Brain microvascular endothelial cell (primary cell): ENCODE measurements around the gene ZMYND15.

Experiments
- DNase-seq: peaks from one replicate; pipeline ENCODE4 v3.0.0-alpha.2; 2020
- H3K27ac ChIP-seq: fragments of 250-450 bp; sonication (Bioruptor Pico); 2 replicates; pipeline ENCODE4 v1.5.1; 2020; ENCODE audit warnings: mild to moderate bottlenecking, moderate library complexity
- H3K27me3 ChIP-seq: fragments of 250-450 bp; sonication (Bioruptor Pico); replicated peaks from 2 replicates; pipeline ENCODE4 v1.5.1; 2020; ENCODE audit warnings: mild to moderate bottlenecking
- H3K36me3 ChIP-seq: fragments of 250-450 bp; sonication (Bioruptor Pico); replicated peaks from 2 replicates; pipeline ENCODE4 v1.5.1; 2020; ENCODE audit warnings: mild to moderate bottlenecking
- H3K4me3 ChIP-seq: 2 replicates; pipeline ENCODE4 v1.5.1; 2011; ENCODE audit warnings: low read depth, mild to moderate bottlenecking, control low read depth, low read length, moderate library complexity
- in situ Hi-C: cut with HindIII; loops from 2 replicates; pipeline ENCODE4 v1.10.0; 2017; ENCODE audit warnings: low sequenced_read_pairs, low pct_ligation_motif_present
- TF ChIP-seq, protein P1 (sequence below): IDR thresholded peaks from 2 replicates; pipeline ENCODE4 v1.5.1; 2011; ENCODE audit warnings: low read depth, mild to moderate bottlenecking, moderate library complexity, low read length, control low read depth, inconsistent platforms; ENCODE audit errors: missing control alignments

ZMYND15 gene

DNA sequence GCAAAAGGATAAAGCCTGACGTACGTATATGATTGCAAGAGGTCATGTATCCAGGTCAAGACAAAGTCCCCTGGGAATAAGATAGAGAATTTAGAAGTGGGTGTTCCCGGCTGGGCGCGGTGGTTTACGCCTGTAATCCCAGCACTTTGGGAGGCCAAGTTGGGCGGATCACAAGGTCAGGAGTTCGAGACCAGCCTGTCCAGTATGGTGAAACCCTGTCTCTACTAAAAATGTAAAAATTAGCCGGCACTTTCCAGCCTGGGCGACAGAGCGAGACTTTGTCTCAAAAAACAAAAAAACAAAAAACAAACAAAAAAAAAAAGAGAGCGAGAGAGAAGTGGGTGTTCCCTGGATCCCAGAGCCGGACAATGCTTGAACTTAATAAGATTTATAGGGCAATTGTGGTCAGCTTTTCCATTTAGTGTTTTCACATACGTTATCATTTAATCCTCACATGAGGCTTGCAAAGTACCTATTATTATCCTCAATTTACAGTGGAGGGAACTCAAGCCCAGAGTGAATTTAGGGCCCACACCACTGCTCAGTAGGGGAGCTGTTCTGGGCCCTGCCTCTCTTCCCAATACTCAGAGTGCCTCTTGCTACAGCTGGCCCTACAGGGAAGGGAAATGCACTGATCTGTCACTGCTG lies 48.6 kb downstream of the ZMYND15 start:
- no peak overlapping the region for H3K4me3 ChIP-seq
- no peaks in the 10 kb centered on the region for H3K36me3 ChIP-seq
- TF ChIP-seq, protein P1, sequence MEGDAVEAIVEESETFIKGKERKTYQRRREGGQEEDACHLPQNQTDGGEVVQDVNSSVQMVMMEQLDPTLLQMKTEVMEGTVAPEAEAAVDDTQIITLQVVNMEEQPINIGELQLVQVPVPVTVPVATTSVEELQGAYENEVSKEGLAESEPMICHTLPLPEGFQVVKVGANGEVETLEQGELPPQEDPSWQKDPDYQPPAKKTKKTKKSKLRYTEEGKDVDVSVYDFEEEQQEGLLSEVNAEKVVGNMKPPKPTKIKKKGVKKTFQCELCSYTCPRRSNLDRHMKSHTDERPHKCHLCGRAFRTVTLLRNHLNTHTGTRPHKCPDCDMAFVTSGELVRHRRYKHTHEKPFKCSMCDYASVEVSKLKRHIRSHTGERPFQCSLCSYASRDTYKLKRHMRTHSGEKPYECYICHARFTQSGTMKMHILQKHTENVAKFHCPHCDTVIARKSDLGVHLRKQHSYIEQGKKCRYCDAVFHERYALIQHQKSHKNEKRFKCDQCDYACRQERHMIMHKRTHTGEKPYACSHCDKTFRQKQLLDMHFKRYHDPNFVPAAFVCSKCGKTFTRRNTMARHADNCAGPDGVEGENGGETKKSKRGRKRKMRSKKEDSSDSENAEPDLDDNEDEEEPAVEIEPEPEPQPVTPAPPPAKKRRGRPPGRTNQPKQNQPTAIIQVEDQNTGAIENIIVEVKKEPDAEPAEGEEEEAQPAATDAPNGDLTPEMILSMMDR, result no peak
- H3K27me3 ChIP-seq, result peaks cover 4% of the 10 kb centered on the region
- in situ Hi-C loops, result no loop called here
- H3K27ac ChIP-seq, result no peak overlapping the region
- no peak for DNase-seq

DNA sequence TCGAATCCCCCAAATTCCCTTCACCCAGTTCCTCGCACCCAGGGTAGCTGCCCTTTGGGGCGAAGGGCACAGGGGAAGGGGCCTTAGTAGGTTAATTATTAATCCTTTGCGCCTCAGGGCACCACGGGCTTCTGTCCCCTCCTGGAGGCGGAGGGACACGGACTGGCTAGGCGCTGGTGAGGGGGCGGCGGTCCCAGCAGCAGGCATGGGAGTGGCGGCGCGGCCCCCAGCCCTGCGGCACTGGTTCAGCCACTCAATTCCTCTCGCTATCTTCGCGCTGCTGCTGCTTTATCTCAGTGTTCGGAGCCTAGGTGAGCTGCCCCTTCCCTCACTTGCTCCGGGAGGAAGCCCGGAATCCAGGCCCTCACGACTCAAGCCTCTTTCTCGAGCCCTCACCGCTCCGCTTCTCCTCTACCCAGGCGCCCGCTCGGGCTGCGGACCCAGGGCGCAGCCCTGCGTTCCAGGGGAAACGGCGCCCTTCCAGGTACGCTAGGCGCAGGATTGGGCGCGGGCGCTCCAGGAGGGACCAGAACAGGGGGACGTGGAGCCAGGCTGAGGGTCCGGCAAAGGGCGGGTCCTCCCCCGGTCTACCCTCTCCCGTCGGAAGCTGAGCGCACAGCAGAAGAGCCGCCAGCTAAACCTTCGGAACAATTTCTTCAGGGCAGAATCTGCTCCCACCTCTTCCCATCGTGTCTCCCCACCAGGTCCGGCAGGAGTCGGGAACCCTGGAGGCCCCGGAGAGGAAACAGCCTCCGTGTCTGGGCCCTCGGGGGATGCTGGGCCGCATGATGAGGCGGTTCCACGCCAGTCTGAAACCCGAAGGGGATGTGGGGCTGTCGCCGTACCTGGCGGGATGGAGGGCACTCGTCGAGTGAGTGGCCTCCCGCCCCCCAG lies 49.4 kb downstream of the ZMYND15 start, which contains the start of gene GLTPD2:
TSS of gene GLTPD2 (plus strand) at position 158 of the 894 bp plus-strand sequence. CDS start at position 206, 48 bp downstream.
- Histone ChIP-seq H3K27me3 (peaks cover 4% of the 10 kb centered on the region), H3K36me3 (no peaks in the 10 kb centered on the region), H3K4me3 (peak within 1 kb of the TSS; percentile 57), H3K27ac (peak within 1 kb of the TSS; percentile 70)
- in situ Hi-C loops, result no loop called here
- TF ChIP-seq, protein P1, result peak; percentile 1
- no peak for DNase-seq

DNA sequence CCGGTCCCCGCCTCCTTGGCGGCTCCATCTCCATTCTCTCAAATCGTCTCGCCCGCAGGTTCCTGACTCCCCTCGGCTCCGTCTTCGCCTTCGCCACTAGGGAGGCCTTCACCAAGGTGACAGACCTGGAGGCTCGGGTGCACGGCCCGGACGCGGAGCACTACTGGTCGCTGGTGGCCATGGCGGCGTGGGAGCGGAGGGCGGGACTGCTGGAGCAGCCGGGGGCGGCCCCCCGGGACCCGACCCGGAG lies 50.0 kb downstream of the ZMYND15 start:
- peak overlapping the region; percentile 70 for H3K27ac ChIP-seq
- no peaks in the 10 kb centered on the region for H3K36me3 ChIP-seq
- in situ Hi-C loops, result no loop called here
- DNase-seq, result no peak
- TF ChIP-seq, protein P1, result no peak
- H3K4me3 ChIP-seq, result peak overlapping the region; percentile 57
- peaks cover 4% of the 10 kb centered on the region for H3K27me3 ChIP-seq

DNA sequence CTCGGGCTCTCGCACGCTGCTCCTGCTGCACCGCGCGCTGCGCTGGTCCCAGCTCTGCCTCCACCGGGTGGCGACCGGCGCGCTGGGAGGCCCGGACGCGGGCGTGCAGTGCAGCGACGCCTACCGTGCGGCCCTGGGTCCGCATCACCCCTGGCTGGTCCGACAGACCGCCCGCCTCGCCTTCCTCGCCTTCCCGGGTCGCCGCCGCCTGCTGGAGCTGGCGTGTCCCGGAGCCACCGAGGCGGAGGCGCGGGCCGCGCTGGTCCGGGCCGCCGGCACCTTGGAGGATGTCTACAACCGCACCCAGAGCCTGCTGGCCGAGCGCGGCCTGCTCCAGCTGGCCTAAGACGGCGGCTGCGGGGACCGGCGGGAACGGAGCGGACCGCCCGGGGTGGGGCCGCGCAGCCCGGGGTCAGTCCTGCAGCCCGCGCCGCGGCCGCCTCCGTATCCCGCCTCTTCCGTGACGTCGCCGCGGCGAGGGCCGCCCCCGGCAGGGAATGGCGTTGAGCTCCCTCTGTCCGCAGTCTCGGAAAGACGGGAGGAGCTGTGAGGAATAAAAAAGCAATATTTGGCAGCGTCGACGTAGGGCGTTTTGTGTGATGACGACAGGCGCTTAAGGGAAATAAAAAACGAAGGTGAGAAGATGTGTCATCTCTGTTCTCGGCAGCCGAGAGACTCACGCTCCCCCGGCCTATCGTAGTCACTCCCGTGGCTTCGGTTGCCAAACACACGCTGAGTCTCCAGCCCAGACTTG lies 50.5 kb downstream of the ZMYND15 start:
- Histone ChIP-seq H3K27me3 (peaks cover 4% of the 10 kb centered on the region), H3K36me3 (no peaks in the 10 kb centered on the region), H3K4me3 (peak overlapping the region; percentile 57), H3K27ac (peak overlapping the region; percentile 70)
- TF ChIP-seq, protein P1, result peak; percentile 56
- in situ Hi-C loops, result no loop called here
- DNase-seq, result peak; percentile 85

DNA sequence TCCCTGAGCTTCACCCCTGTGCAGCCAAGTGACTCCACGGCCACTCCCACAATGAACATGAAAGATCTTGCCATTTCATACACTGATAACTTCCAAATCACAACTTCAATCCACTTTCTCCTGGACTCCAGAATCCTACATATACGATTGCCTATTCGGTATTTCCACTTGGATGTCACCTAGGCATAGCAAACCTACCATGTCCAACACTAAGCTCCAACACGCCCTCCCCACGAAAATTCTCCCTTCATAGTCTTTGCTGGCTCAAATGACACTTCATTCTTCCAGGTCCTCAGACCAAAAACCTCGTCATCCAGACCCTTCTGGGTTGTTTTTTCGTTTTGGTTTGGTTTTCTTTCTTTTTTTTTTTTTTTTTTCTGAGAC lies 51.1 kb downstream of the ZMYND15 start:
- H3K27me3 ChIP-seq, result no peaks in the 10 kb centered on the region
- in situ Hi-C loops, result no loop called here
- DNase-seq, result no peak
- H3K36me3 ChIP-seq, result no peaks in the 10 kb centered on the region
- H3K27ac ChIP-seq, result no peak overlapping the region
- H3K4me3 ChIP-seq, result peak overlapping the region; percentile 57
- TF ChIP-seq, protein P1, result no peak
